Inflammatory macrophage (primary cell): Measurements from ENCODE around the gene HMX3.

Experiments used
- DNase-seq, 2 donors: peaks; one replicate each; pipeline ENCODE4 v3.0.0-alpha.2; 2020 to 2022

The HMX3 gene

DNA sequence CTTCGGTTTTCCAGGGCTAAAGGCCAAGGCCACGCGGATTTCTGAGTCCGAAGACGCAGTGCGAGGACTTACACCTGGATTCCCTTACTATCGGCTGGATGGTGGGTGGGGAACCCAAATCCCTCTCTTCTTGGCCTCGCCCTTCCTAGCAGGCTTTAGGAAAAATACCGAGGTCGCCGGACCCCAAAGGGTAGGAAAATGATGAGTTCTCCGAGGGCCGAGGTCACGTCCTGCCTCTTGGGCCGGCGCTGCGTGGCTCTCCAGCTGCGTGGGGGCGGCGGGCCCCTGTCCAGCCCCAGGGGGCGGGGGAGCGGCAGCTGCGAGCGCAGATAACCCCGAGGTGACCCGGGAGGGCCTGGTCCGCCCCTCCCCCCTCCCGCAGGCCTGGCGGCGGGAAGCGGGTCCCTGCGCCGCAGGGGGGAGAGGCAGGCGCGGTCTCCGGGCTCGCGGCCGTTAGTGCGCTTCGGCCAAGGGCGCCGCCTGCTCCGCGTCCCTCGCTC lies 805 bp upstream of the HMX3 start:
- DNase-seq: no peak

GRCh38 chr10:123136221-123136805 lies 543 bp downstream of the HMX3 start:
- DNase-seq: no peak

- DNase-seq: no peak
Measured at GRCh38 chr10:123136806-123137642, 1.3 kb downstream of the HMX3 start.

DNA sequence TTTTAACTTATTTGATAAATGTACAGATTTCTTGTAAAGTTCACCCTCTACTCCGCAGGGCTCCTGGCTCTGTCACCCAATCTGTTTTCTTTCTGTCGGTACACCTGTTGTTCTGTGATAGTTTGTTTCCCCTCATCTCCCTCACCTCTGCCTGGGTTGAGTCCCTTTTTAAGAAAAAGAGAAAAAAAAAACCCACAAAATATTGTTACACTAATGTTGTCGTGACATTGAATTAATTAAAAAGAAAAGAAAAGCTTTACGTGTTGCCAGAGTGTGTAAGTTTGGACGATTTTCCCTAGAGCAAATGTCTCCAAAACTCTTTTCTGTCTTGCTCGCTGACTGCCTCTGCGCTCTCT lies 3.4 kb downstream of the HMX3 start:
- DNase-seq: no peak

DNA sequence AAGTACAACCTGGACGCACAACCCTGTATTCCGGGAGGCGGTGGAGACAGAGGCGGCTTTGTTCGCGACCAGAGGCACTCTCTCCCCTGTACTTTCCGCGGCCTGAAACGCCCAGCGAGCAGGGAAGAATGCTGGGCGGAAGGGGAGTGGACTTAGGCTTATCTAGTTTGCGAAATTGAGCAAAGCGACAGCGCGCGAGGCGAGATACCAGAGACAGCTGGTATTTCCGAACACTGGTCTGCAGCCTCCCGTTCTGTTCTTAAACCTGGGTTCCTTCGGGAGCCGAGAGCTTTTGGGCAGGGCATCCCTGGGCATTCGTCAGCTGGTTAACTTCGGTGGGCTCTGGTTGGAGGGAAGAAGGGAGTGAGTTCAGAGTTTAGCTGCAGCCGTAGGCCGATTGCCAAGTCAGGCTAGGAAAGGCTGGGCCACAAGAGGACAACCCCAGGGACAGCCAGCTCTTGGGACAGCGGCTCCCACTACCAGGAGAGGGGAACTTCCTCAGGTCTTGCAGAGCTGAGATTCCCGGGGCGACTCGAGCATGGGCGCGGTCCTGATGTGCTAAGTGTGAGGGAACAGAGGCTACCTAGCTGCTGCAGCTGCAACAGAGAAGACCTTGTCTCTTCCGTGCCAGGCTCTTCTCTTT lies 3.9 kb downstream of the HMX3 start:
- DNase-seq: no peak

GRCh38 chr10:123140164-123140982 lies 4.6 kb downstream of the HMX3 start:
- no peak for DNase-seq

DNA sequence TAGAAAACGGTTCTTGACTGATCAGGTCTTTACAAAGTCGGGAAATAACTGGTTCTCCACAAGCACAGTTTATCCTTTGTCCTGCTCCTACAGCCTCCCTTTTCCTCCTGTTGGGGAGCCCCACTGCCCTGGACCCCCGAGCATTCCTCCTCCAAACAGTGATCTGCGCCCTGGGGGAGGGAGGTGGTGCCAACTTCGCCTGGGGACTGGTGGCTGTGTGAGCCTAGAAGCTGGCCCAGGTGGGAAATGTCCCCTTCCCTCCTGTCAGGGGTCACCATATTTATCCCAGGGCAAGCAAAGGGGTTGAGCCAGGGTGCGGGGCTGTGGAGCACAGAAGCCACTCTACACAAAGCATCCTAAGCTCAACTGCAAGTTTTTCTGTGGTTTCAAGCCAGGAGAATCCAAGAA lies 5.2 kb downstream of the HMX3 start:
- DNase-seq: no peak

- no peak for DNase-seq
Measured at GRCh38 chr10:123141791-123142700, 6.3 kb downstream of the HMX3 start.

- no peak for DNase-seq
Measured at GRCh38 chr10:123142701-123143161, 7.0 kb downstream of the HMX3 start.

- DNase-seq: no peak
Measured at GRCh38 chr10:123143162-123143824, 7.5 kb downstream of the HMX3 start.

GRCh38 chr10:123143825-123144168 lies 8.0 kb downstream of the HMX3 start:
- no peak for DNase-seq

GRCh38 chr10:123144697-123145541 lies 9.1 kb downstream of the HMX3 start:
- DNase-seq: peak; percentile 23 to 33

DNA sequence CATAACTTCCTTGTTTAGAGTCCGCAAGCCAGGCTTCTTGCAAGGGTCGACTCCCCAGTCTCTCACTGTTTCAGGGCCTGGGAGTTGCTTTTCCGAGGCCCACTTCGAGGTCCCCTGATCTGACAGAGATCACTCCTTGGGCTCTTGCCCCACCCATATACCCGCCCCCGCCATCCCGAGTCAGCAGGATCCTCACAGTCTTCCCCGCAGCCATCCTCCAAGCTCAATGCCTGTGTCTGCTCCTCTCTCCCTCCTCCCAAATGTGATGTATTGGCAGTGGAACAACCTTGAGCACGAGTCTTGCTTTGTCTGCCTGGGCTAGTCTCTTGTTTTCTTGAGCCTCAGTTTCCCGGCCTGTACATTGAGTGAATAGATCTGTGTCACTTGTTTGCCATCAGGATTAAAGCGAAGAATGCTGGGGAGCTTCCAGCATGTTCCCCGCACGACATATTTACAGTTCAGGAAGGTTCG lies 9.8 kb downstream of the HMX3 start:
- no peak for DNase-seq

- DNase-seq: peak in 1 of 2 donors; percentile 29
Measured at GRCh38 chr10:123146013-123146893, 10.5 kb downstream of the HMX3 start.

- DNase-seq: peak; percentile 47 to 55
Measured at GRCh38 chr10:123146894-123147634, 11.3 kb downstream of the HMX3 start.

GRCh38 chr10:123147635-123148413 lies 12.1 kb downstream of the HMX3 start, which contains the start of gene HMX2:
Gene HMX2 (plus strand): TSS chr10:123148136. CDS start chr10:123148379, 243 bp downstream.
- no peak for DNase-seq
